Left renal pelvis (tissue), 4 donors: ENCODE data around the gene ACTR3C. TPM values are rescaled to one million over a fixed set of nuclear protein-coding genes. Genes with fewer than 3 reads are reported as not detected.

Source experiments
- DNase-seq, 4 donors: peaks; one replicate each; pipeline ENCODE4 v3.0.0-alpha.2; 2013; ENCODE audit warnings: low read depth in 4 of 4, low spot score in 3 of 4
- polyA plus RNA-seq, 4 donors: library from polyadenylated mRNA; unstranded; fragments of 120-200 nt; gene quantifications; one replicate each; pipeline ENCODE4 v1.2.1, GENCODE V29; 2013; ENCODE audit not compliant: insufficient read length in 4 of 4

Gene ACTR3C
- polyA plus RNA-seq, 4 donors = 4.0 to 9.2 (median 6.7) TPM

GRCh38 chr7:150359622-150360362 lies 36.4 kb upstream of the ACTR3C start:
- no peak for DNase-seq

- DNase-seq = no peak
Measured at GRCh38 chr7:150358988-150359621, 35.8 kb upstream of the ACTR3C start.

GRCh38 chr7:150358433-150358832 lies 35.1 kb upstream of the ACTR3C start:
- no peak for DNase-seq

GRCh38 chr7:150357771-150358427 lies 34.6 kb upstream of the ACTR3C start:
- DNase-seq = no peak

GRCh38 chr7:150357270-150357669 lies 33.9 kb upstream of the ACTR3C start:
- no peak for DNase-seq

- DNase-seq = no peak
Measured at GRCh38 chr7:150356265-150356897, 33.0 kb upstream of the ACTR3C start.

GRCh38 chr7:150355666-150356059 lies 32.3 kb upstream of the ACTR3C start:
- DNase-seq = no peak

GRCh38 chr7:150351587-150352194 lies 28.3 kb upstream of the ACTR3C start:
- no peak for DNase-seq

GRCh38 chr7:150346922-150347321 lies 23.6 kb upstream of the ACTR3C start:
- DNase-seq = no peak

GRCh38 chr7:150345012-150345411 lies 21.7 kb upstream of the ACTR3C start:
- DNase-seq = no peak

- DNase-seq = no peak
Measured at GRCh38 chr7:150344299-150344698, 21.0 kb upstream of the ACTR3C start.

- no peak for DNase-seq
Measured at GRCh38 chr7:150343225-150343624, 19.9 kb upstream of the ACTR3C start.

GRCh38 chr7:150342121-150342408 lies 18.7 kb upstream of the ACTR3C start:
- DNase-seq = no peak

- no peak for DNase-seq
Measured at GRCh38 chr7:150341263-150342120, 18.1 kb upstream of the ACTR3C start, which contains the start of gene RARRES2. Gene RARRES2 (minus strand): TSS chr7:150341629. CDS start chr7:150340609, 1,020 bp downstream.

- DNase-seq = no peak
Measured at GRCh38 chr7:150340875-150341262, 17.5 kb upstream of the ACTR3C start.

GRCh38 chr7:150340024-150340749 lies 16.8 kb upstream of the ACTR3C start:
- no peak for DNase-seq

GRCh38 chr7:150339409-150339809 lies 16.1 kb upstream of the ACTR3C start:
- DNase-seq = no peak

GRCh38 chr7:150338166-150338829 lies 15.0 kb upstream of the ACTR3C start:
- no peak for DNase-seq

- DNase-seq = no peak
Measured at GRCh38 chr7:150337659-150338081, 14.3 kb upstream of the ACTR3C start.
